Keratinocyte (primary cell): ENCODE results near the gene TMPRSS11F. TPM values are rescaled to one million over a fixed set of nuclear protein-coding genes. Genes with fewer than 3 reads are reported as not detected.
A peak's percentile ranks its signal among the peaks of the same experiment; 100 is the strongest.
"Not testable (repeated sequence)": the region's sequence is repeated elsewhere in the genome, so short reads cannot be mapped to it uniquely, and the experiment has no call there.

Source experiments
- DNase-seq: peaks from one replicate; pipeline ENCODE4 v3.0.0-alpha.2; 2011; ENCODE audit warnings: low read depth, missing footprints, low spot score
- FAIRE-seq: peaks from 2 replicates; lab custom pipeline; 2011; peaks lifted over from hg19 to GRCh38; lab: Jason Lieb, UNC
- H2AFZ ChIP-seq: 2 replicates; pipeline ENCODE4 v1.6.0; 2012; ENCODE audit warnings: low read length, control low read depth, inconsistent platforms; ENCODE audit not compliant: control insufficient read depth
- H3K27ac ChIP-seq: 2 replicates; pipeline ENCODE4 v1.5.1; 2011; ENCODE audit warnings: low read length; ENCODE audit not compliant: control insufficient read depth, insufficient read depth
- H3K27me3 ChIP-seq: 3 replicates; pipeline ENCODE4 v1.6.0; 2011; ENCODE audit warnings: low read length; ENCODE audit not compliant: control insufficient read depth, insufficient read depth; ENCODE audit errors: extremely low read depth
- H3K36me3 ChIP-seq, 2 experiments: 2 replicates in 1 of 2; 3 replicates in 1 of 2; pipeline ENCODE4 v1.5.1; 2011; ENCODE audit warnings: low read length in 2 of 2, mild to moderate bottlenecking in 1 of 2; ENCODE audit not compliant: control insufficient read depth in 2 of 2, insufficient read depth in 2 of 2; ENCODE audit errors: extremely low read depth in 1 of 2
- H3K4me1 ChIP-seq: 3 replicates; pipeline ENCODE4 v1.5.1; 2011; ENCODE audit warnings: low read length; ENCODE audit not compliant: control insufficient read depth, insufficient read depth; ENCODE audit errors: extremely low read depth
- H3K4me2 ChIP-seq: 3 replicates; pipeline ENCODE4 v1.6.0; 2011; ENCODE audit warnings: low read depth, low read length; ENCODE audit not compliant: control insufficient read depth, insufficient read depth; ENCODE audit errors: extremely low read depth
- H3K4me3 ChIP-seq, 3 experiments: fragments of 200-600 bp in 1 of 3; sonication (generic) in 1 of 3; 2 replicates in 2 of 3; 3 replicates in 1 of 3; pipeline ENCODE4 v1.5.1; 2011 to 2016; ENCODE audit warnings: low read length in 3 of 3, mild to moderate bottlenecking in 3 of 3, control low read depth in 2 of 3, inconsistent platforms in 1 of 3, low read depth in 1 of 3, mixed read lengths in 1 of 3, mixed run types in 1 of 3, moderate library complexity in 1 of 3; ENCODE audit not compliant: control insufficient read depth in 2 of 3, insufficient read depth in 2 of 3; ENCODE audit errors: extremely low read depth in 1 of 3
- H3K79me2 ChIP-seq: 2 replicates; pipeline ENCODE4 v1.6.0; 2012; ENCODE audit warnings: low read length; ENCODE audit not compliant: control insufficient read depth, insufficient read depth
- H3K9ac ChIP-seq: 3 replicates; pipeline ENCODE4 v1.6.0; 2011; ENCODE audit warnings: low read length; ENCODE audit not compliant: control insufficient read depth, insufficient read depth; ENCODE audit errors: extremely low read depth
- H3K9me1 ChIP-seq: 3 replicates; pipeline ENCODE4 v1.6.0; 2011; ENCODE audit warnings: low read length; ENCODE audit not compliant: control insufficient read depth, insufficient read depth; ENCODE audit errors: extremely low read depth
- H3K9me3 ChIP-seq: 2 replicates; pipeline ENCODE4 v1.5.1; 2012; ENCODE audit warnings: low read depth, low read length; ENCODE audit not compliant: control insufficient read depth
- H4K20me1 ChIP-seq: 3 replicates; pipeline ENCODE4 v1.6.0; 2011; ENCODE audit warnings: low read length; ENCODE audit not compliant: control insufficient read depth, insufficient read depth; ENCODE audit errors: extremely low read depth
- EZH2 ChIP-seq: IDR thresholded peaks from one replicate; pipeline ENCODE4 v1.6.1; 2012; ENCODE audit warnings: inconsistent platforms, mild to moderate bottlenecking, low read length, moderate library complexity
- dilution Hi-C: fragments of 300-500 bp; cut with MboI; formaldehyde crosslinking; loops from one replicate; pipeline ENCODE4 v1.7.0; 2020; ENCODE audit warnings: low sequenced_read_pairs; ENCODE audit not compliant: extremely low pct_ligation_motif_present
- polyA plus RNA-seq, 5 experiments: library from polyadenylated mRNA; depleted of rRNA in 3 of 5; stranded (reverse) in 3 of 5; stranded (forward) in 1 of 5; unstranded in 1 of 5; fragments of >200 nt; gene quantifications; 1 replicate in 1 of 5; 2 replicates in 3 of 5; 3 replicates in 1 of 5; pipeline versions ENCODE4 v1.2.1 to v1.2.3, GENCODE V29; 2011 to 2012; ENCODE audit warnings: missing spikeins in 2 of 5, low read depth in 1 of 5, low replicate concordance in 1 of 5
- TF ChIP-seq, protein P1 (sequence below), 3 experiments: IDR thresholded peaks in 1 of 3; conservative IDR thresholded peaks in 1 of 3; optimal IDR thresholded peaks in 1 of 3; 2 replicates in 2 of 3; 3 replicates in 1 of 3; pipeline versions ENCODE3 to v1.5.1; 2011; ENCODE audit warnings: low read length in 3 of 3, mild to moderate bottlenecking in 3 of 3, moderate library complexity in 2 of 3, control low read depth in 1 of 3, inconsistent platforms in 1 of 3; ENCODE audit not compliant: insufficient read depth in 2 of 3; ENCODE audit errors: extremely low read depth in 1 of 3

The TMPRSS11F gene
- polyA plus RNA-seq, 1 donor (not counting 4 experiments of a cell fraction or from before 2014, with no cell fraction given), result 1.2 TPM

DNA sequence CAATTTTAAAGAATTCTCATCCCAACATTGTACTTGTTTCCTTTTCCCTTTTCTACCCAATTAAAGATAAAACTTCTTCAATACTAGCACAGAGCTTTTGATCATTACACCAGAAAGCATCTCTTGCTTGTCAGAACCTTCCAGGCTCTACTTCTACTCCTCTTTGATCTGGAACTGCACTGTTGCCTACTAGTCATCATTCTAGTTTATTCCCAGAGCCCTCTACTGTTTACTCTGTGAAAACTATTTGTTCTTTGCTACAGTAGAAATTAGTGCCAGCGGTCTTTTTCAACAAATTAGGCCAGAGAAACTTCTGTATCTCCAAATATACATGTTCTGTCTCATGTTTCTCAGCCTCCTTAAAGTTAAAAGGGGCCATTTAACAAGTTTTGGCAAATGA lies 46.8 kb upstream of the TMPRSS11F start:
- Histone ChIP-seq H3K4me1 (peaks cover 11% of the 10 kb centered on the region), H3K27me3 (no peaks in the 10 kb centered on the region), H3K9me1 (no peaks in the 10 kb centered on the region), H3K9me3 (no peaks in the 10 kb centered on the region), H3K4me3 (no peak overlapping the region), H3K27ac (no peak overlapping the region), H3K36me3 (no peaks in the 10 kb centered on the region), H3K4me2 (no peak overlapping the region), H2AFZ (no peak overlapping the region), H3K79me2 (no peaks in the 10 kb centered on the region), H4K20me1 (no peaks in the 10 kb centered on the region), H3K9ac (no peak overlapping the region)
- DNase-seq, result no peak
- peak; percentile 58 for FAIRE-seq
- no peak for TF ChIP-seq EZH2
- TF ChIP-seq, protein P1, sequence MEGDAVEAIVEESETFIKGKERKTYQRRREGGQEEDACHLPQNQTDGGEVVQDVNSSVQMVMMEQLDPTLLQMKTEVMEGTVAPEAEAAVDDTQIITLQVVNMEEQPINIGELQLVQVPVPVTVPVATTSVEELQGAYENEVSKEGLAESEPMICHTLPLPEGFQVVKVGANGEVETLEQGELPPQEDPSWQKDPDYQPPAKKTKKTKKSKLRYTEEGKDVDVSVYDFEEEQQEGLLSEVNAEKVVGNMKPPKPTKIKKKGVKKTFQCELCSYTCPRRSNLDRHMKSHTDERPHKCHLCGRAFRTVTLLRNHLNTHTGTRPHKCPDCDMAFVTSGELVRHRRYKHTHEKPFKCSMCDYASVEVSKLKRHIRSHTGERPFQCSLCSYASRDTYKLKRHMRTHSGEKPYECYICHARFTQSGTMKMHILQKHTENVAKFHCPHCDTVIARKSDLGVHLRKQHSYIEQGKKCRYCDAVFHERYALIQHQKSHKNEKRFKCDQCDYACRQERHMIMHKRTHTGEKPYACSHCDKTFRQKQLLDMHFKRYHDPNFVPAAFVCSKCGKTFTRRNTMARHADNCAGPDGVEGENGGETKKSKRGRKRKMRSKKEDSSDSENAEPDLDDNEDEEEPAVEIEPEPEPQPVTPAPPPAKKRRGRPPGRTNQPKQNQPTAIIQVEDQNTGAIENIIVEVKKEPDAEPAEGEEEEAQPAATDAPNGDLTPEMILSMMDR (optimal IDR thresholded peaks at IDR 0.05 in 1 of 3, IDR thresholded peaks at IDR 0.05 in 1 of 3, conservative IDR thresholded peaks at IDR 0.05 in 1 of 3; ENCODE audit: extremely low read depth in 1 of 3, insufficient read depth in 2 of 3, low read length in 3 of 3), result no peak
- dilution Hi-C loops, result no loop called here

DNA sequence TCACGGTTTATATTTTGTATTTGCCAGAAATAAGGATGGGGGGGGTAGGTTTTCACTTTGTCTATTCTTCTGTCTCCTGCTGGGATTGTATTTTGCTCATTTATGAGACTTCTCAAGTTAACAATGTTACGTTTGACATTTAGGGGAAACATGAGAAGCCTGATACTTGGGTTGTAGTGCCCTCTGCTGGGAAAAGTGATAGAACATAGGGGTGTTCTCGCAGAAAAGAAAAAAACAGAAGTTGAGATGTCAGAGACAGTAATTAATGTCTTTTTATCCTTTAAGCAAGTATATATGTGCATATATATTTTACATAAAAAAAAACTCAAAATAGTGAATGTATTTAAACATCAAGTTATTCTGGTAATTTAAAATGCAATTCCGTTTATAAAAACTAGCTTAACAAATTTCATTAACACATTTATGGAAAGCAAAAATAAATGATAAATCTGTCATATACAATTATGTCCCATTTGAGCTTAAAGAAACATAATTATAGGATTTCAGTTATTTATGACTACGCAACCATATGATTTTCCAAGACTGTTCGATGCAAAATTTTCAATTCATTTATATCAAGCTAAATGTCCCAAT lies 46.0 kb upstream of the TMPRSS11F start:
- DNase-seq (peak; percentile 19), FAIRE-seq (peak; percentile 56)
- H3K9me1 ChIP-seq, result no peaks in the 10 kb centered on the region
- H3K79me2 ChIP-seq, result no peaks in the 10 kb centered on the region
- H3K36me3 ChIP-seq, result no peaks in the 10 kb centered on the region
- H3K9ac ChIP-seq, result no peak overlapping the region
- peaks cover 4% of the 10 kb centered on the region for H3K4me1 ChIP-seq
- H3K27me3 ChIP-seq, result no peaks in the 10 kb centered on the region
- dilution Hi-C loops, result no loop called here
- H2AFZ ChIP-seq, result no peak overlapping the region
- H3K4me2 ChIP-seq, result no peak overlapping the region
- H3K27ac ChIP-seq, result no peak overlapping the region
- H3K4me3 ChIP-seq, result no peak overlapping the region
- no peaks in the 10 kb centered on the region for H4K20me1 ChIP-seq
- TF ChIP-seq, protein P1 (optimal IDR thresholded peaks at IDR 0.05 in 1 of 3, IDR thresholded peaks at IDR 0.05 in 1 of 3, conservative IDR thresholded peaks at IDR 0.05 in 1 of 3; ENCODE audit: extremely low read depth in 1 of 3, insufficient read depth in 2 of 3, low read length in 3 of 3), result peak; percentile 34 to 56 (median 51)
- TF ChIP-seq EZH2, result no peak
- H3K9me3 ChIP-seq, result no peaks in the 10 kb centered on the region

DNA sequence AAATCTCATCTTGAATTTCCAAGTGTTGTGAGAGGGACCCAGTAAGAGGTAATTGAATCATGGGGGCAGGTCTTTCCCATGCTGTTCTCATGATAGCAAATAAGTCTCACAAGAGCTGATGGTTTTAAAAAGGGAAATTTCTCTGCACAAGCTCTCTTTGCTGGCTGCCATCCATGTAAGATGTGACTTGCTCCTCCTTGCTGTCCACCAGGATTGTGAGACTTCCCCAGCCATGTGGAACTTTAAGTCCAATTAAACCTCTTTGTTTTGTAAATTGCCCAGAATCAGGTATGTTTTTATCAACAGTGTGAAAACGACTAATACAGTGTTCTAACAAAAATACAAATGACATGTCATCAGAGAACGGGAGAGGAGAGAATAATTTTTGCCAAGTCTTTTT lies 44.7 kb upstream of the TMPRSS11F start:
- DNase-seq, H3K4me2 ChIP-seq, H3K79me2 ChIP-seq, H2AFZ ChIP-seq, H3K27me3 ChIP-seq, H4K20me1 ChIP-seq, H3K9me1 ChIP-seq, H3K9me3 ChIP-seq, H3K9ac ChIP-seq, H3K4me1 ChIP-seq, H3K4me3 ChIP-seq, H3K27ac ChIP-seq, dilution Hi-C loops, H3K36me3 ChIP-seq, FAIRE-seq: not testable (repeated sequence)

DNA sequence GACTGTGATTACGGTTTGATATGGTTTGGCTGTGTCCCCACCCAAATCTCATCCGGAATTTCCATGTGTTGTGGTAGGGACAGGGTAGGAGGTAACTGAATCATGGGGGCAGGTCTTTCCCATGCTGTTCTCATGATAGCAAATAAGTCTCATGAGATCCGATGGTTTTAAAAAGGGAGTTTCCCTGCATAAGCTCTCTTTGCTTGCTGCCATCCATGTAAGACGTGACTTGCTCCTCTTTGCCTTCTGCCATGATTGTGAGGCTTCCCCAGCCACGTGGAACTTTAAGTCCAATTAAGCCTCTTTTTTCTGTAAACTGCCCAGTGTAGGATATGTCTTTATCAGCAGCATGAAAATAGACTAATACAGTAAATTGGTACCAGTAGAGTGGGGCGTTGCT lies 42.5 kb upstream of the TMPRSS11F start:
- H3K9ac ChIP-seq, H3K27me3 ChIP-seq, DNase-seq, H3K79me2 ChIP-seq, H3K27ac ChIP-seq, H3K4me1 ChIP-seq, H3K36me3 ChIP-seq, dilution Hi-C loops, H4K20me1 ChIP-seq, H3K9me1 ChIP-seq, H3K9me3 ChIP-seq, FAIRE-seq, H3K4me3 ChIP-seq, H2AFZ ChIP-seq, H3K4me2 ChIP-seq: not testable (repeated sequence)
